K562 (cell line): Measurements from ENCODE around the gene TENM4. TPM values are rescaled to one million over a fixed set of nuclear protein-coding genes. Genes with fewer than 3 reads are reported as not detected.

Experiments
- ATAC-seq: fragments of 200-7000 bp; cut with Tn5 transposase; 3 replicates; pipeline ENCODE4 v1.9.1; 2020; ENCODE audit warnings: moderate library complexity
- BruUV-seq: library from RNA; stranded (reverse); fragments of 400-500 nt; replicated peaks from 2 replicates; lab custom pipeline; 2021; lab: Mats Ljungman, UMichigan
- CTCF ChIA-PET: fragments of 300-600 bp; formaldehyde crosslinking; extraction: SDS; loops from one replicate; lab custom pipeline; 2021; ENCODE audit warnings: low intra/inter-chr PET ratio; lab: Yijun Ruan, JAX
- POLR2A ChIA-PET: fragments of 300-600, 350-650 bp; sonication (Branson Sonifier 250); formaldehyde crosslinking; extraction: SDS; loops from one replicate; lab custom pipeline; 2021; ENCODE audit warnings: antibody characterized with exemption, inconsistent platforms; lab: Yijun Ruan, JAX
- DNase-seq, 4 experiments: peaks; one replicate each; pipeline versions ENCODE4 v3.0.0 to v3.0.0-alpha.2; 2011 to 2018; ENCODE audit warnings: low spot score in 3 of 4, mixed read lengths in 3 of 4; ENCODE audit errors: extremely low read depth in 1 of 4
- FAIRE-seq: peaks from 2 replicates; lab custom pipeline; 2011; peaks lifted over from hg19 to GRCh38; lab: Jason Lieb, UNC
- H2AFZ ChIP-seq: 2 replicates; pipeline ENCODE4 v1.6.0; 2011; ENCODE audit warnings: low read depth, low read length, control low read depth, inconsistent platforms
- H3K27ac ChIP-seq: fragments of 200-600 bp; 3 replicates; pipeline ENCODE4 v1.8.0; 2011; ENCODE audit warnings: low read depth, mild to moderate bottlenecking, control low read depth, inconsistent platforms, low read length, moderate library complexity, mixed read lengths; ENCODE audit errors: extremely low read depth
- H3K27me3 ChIP-seq, 2 experiments: fragments of 300-600 bp in 1 of 2; 2 replicates in 1 of 2; 3 replicates in 1 of 2; pipeline versions ENCODE4 v1.6.0 to v1.8.0; 2011; ENCODE audit warnings: inconsistent platforms in 2 of 2, low read length in 2 of 2, mild to moderate bottlenecking in 1 of 2, mixed read lengths in 1 of 2, moderate library complexity in 1 of 2; ENCODE audit not compliant: control insufficient read depth in 2 of 2, insufficient read depth in 2 of 2
- H3K36me3 ChIP-seq: fragments of 300-600 bp; 3 replicates; pipeline ENCODE4 v1.8.0; 2011; ENCODE audit warnings: mild to moderate bottlenecking, low read length, inconsistent platforms; ENCODE audit not compliant: control insufficient read depth, insufficient read depth
- H3K4me1 ChIP-seq, 2 experiments: fragments of 200-600 bp in 1 of 2; replicated peaks in 1 of 2; 2 replicates in 1 of 2; 3 replicates in 1 of 2; pipeline versions ENCODE4 v1.5.1 to v1.8.0; 2011; ENCODE audit warnings: inconsistent platforms in 2 of 2, low read length in 2 of 2, mild to moderate bottlenecking in 1 of 2, mixed read lengths in 1 of 2, moderate library complexity in 1 of 2; ENCODE audit not compliant: control insufficient read depth in 2 of 2, insufficient read depth in 2 of 2
- H3K4me2 ChIP-seq: 2 replicates; pipeline ENCODE4 v1.6.1; 2011; ENCODE audit warnings: low read length, control low read depth, inconsistent platforms, mixed read lengths; ENCODE audit not compliant: insufficient read depth
- H3K4me3 ChIP-seq: fragments of 200-600 bp; sonication (generic), shearing (Covaris generic); 2 replicates; pipeline ENCODE4 v1.5.1; 2016; ENCODE audit warnings: control low read depth, inconsistent platforms
- H3K79me2 ChIP-seq: fragments of 200-600 bp; 3 replicates; pipeline ENCODE4 v1.8.0; 2011; ENCODE audit warnings: low read length, inconsistent platforms; ENCODE audit not compliant: control insufficient read depth, insufficient read depth
- H3K9ac ChIP-seq, 2 experiments: 2 replicates each; pipeline versions ENCODE4 v1.6.0 to v1.6.1; 2011; ENCODE audit warnings: low read depth in 2 of 2, low read length in 2 of 2, control low read depth in 1 of 2, inconsistent platforms in 1 of 2, mild to moderate bottlenecking in 1 of 2, mixed read lengths in 1 of 2; ENCODE audit not compliant: insufficient read depth in 1 of 2
- H3K9me1 ChIP-seq: one replicate; pipeline ENCODE4 v1.6.0; 2011; ENCODE audit warnings: inconsistent platforms, mild to moderate bottlenecking, low read length, moderate library complexity; ENCODE audit not compliant: control insufficient read depth, insufficient read depth
- H3K9me3 ChIP-seq: replicated peaks from 2 replicates; pipeline ENCODE4 v1.5.1; 2011; ENCODE audit warnings: low read depth, low read length, inconsistent platforms; ENCODE audit not compliant: control insufficient read depth, insufficient read depth
- H4K20me1 ChIP-seq: replicated peaks from 2 replicates; pipeline ENCODE4 v1.6.1; 2011; ENCODE audit warnings: low read length, inconsistent platforms, mixed read lengths; ENCODE audit not compliant: control insufficient read depth, insufficient read depth
- EP400 ChIP-seq: fragments of 450-650 bp; IDR thresholded peaks from 2 replicates; pipeline ENCODE4 v1.6.1; 2017; ENCODE audit warnings: antibody characterized with exemption, mild to moderate bottlenecking, moderate library complexity
- ESRRA ChIP-seq: fragments of 450-650 bp; IDR thresholded peaks from 2 replicates; pipeline ENCODE4 v1.6.1; 2014; ENCODE audit warnings: low read depth, mild to moderate bottlenecking, moderate library complexity, borderline replicate concordance
- IRF9 ChIP-seq: fragments of 450-650 bp; IDR thresholded peaks from 2 replicates; pipeline ENCODE4 v1.6.1; 2016; ENCODE audit warnings: missing biosample characterization, missing genetic modification characterization
- LARP7 ChIP-seq: fragments of 450-650 bp; IDR thresholded peaks from 2 replicates; pipeline ENCODE4 v1.6.1; 2016
- MGA ChIP-seq: fragments of 450-650 bp; IDR thresholded peaks from 2 replicates; pipeline ENCODE4 v1.6.1; 2016; ENCODE audit warnings: mild to moderate bottlenecking, moderate library complexity
- THRA ChIP-seq: fragments of 450-650 bp; IDR thresholded peaks from 2 replicates; pipeline ENCODE4 v1.6.1; 2017; ENCODE audit warnings: mild to moderate bottlenecking, moderate library complexity
- ZBTB34 ChIP-seq: fragments of 250-450 bp; sonication (Bioruptor Pico); IDR thresholded peaks from 2 replicates; pipeline ENCODE4 v1.8.0; 2021; ENCODE audit warnings: mild to moderate bottlenecking, moderate library complexity
- ZNF12 ChIP-seq: sonication (generic); formaldehyde crosslinking; IDR thresholded peaks from 2 replicates; pipeline ENCODE4 v1.4.0; 2020; ENCODE audit warnings: mild to moderate bottlenecking, missing genetic modification reagents
- whole genome bisulfite sequencing: fragments of 100-300 bp; shearing (Covaris generic); methylation state at CpG from one replicate; pipeline ENCODE4 v1.1.6; 2016; ENCODE audit warnings: low coverage, mixed read lengths; ENCODE audit not compliant: insufficient coverage; ENCODE audit errors: missing lambda C conversion rate; 5-methylcytosine and 5-hydroxymethylcytosine counted together
- in situ Hi-C: fragments of 300-500 bp; cut with MboI; formaldehyde crosslinking; loops from 4 replicates; pipeline ENCODE4 v1.15.0; 2018; ENCODE audit warnings: inconsistent platforms, mixed read lengths
- intact Hi-C: fragments of 100-400 bp; cut with micrococcal nuclease; formaldehyde crosslinking; loops from 2 replicates; pipeline ENCODE4 v1.14.2; 2022
- polyA plus RNA-seq, 8 experiments: library from polyadenylated mRNA; depleted of rRNA in 4 of 8; stranded (reverse) in 5 of 8; unstranded in 3 of 8; fragments of >200 nt; fragmentation: Nextera tagmentation in 2 of 8; fragmentation: Illumina TruSeq in 1 of 8; extraction: Ambion mirVana in 2 of 8; extraction: Trizol in 1 of 8; gene quantifications; 2 replicates each; pipeline versions ENCODE4 v1.2.1 to v1.2.3, GENCODE V29; 2011 to 2014; ENCODE audit warnings: inconsistent platforms in 1 of 8, missing spikeins in 1 of 8
- total RNA-seq, 7 experiments: library from RNA; depleted of rRNA in 6 of 7; stranded (reverse); fragments of >200 nt in 6 of 7; fragmentation: Illumina TruSeq in 2 of 7; extraction: Trizol in 2 of 7; gene quantifications; 2 replicates each; pipeline versions ENCODE4 v1.2.1 to v1.2.3, GENCODE V29; 2011 to 2021; ENCODE audit warnings: low replicate concordance in 1 of 7

TENM4 gene
- total and polyA plus RNA-seq, 9 of the 15 experiments (the other 6 are each of a cell fraction or from before 2014, with no cell fraction given): 0.16 TPM; not detected in 8

- BruUV-seq: no TSS peak
- Histone ChIP-seq H3K36me3 (no peaks in the 10 kb centered on the region), H3K9ac (no peak overlapping the region), H2AFZ (no peak overlapping the region), H3K79me2 (no peaks in the 10 kb centered on the region), H3K9me1 (no peaks in the 10 kb centered on the region), H3K27me3 (no peaks in the 10 kb centered on the region), H3K4me1 (no peaks in the 10 kb centered on the region), H3K27ac (no peak overlapping the region), H3K9me3 (no peaks in the 10 kb centered on the region), H3K4me3 (no peak overlapping the region), H3K4me2 (no peak overlapping the region), H4K20me1 (no peaks in the 10 kb centered on the region)
- in situ Hi-C loops: no loop called here
- POLR2A ChIA-PET: interaction anchor here (0.6 kb wide), 1 partner anchor 76 kb away, joined by 3 read pairs; no protein-coding TSS in a partner anchor
- FAIRE-seq (no peak), DNase-seq (no peak), ATAC-seq (no peak)
- 0% methylated on average over 7 of the region's 7 CpGs for WGBS
- CTCF ChIA-PET: no interaction called here
- intact Hi-C loops: no loop called here
- TF ChIP-seq ESRRA (no peak), EP400 (no peak), ZNF12 (CRISPR knock-in tag) (no peak), MGA (no peak), THRA (no peak), ZBTB34 (CRISPR knock-in tag) (no peak), LARP7 (no peak), IRF9 (tag) (no peak)
Observed at GRCh38 chr11:78972177-78972576, 468.7 kb downstream of the TENM4 start.
